Stomach smooth muscle (tissue), 2 donors: ENCODE results near the gene TGM6.

Experiments used
- H3K27ac ChIP-seq: one replicate; pipeline ENCODE4 v1.7.0; 2013; ENCODE audit warnings: mild to moderate bottlenecking, low read length, inconsistent platforms
- H3K27me3 ChIP-seq, 2 donors: one replicate each; pipeline ENCODE4 v1.7.0; 2013; ENCODE audit warnings: low read length in 2 of 2; ENCODE audit not compliant: insufficient read depth in 2 of 2, control insufficient read depth in 1 of 2
- H3K36me3 ChIP-seq, 2 donors: one replicate each; pipeline ENCODE4 v1.7.0; 2013; ENCODE audit warnings: low read length in 2 of 2; ENCODE audit not compliant: control insufficient read depth in 2 of 2, insufficient read depth in 2 of 2
- H3K4me1 ChIP-seq: one replicate; pipeline ENCODE4 v1.7.0; 2013; ENCODE audit warnings: low read length; ENCODE audit not compliant: control insufficient read depth, insufficient read depth
- H3K4me3 ChIP-seq, 2 donors: one replicate each; pipeline ENCODE4 v1.7.0; 2013; ENCODE audit warnings: low read length in 2 of 2
- H3K9ac ChIP-seq, 2 donors: one replicate each; pipeline ENCODE4 v1.7.0; 2013; ENCODE audit warnings: low read length in 2 of 2, mild to moderate bottlenecking in 1 of 2
- H3K9me3 ChIP-seq, 2 donors: one replicate each; pipeline ENCODE4 v1.7.0; 2013; ENCODE audit warnings: low read length in 2 of 2; ENCODE audit not compliant: control insufficient read depth in 2 of 2
- donor health status: healthy.
- donor health status: Pancreatic carcinoma.

TGM6 gene

DNA sequence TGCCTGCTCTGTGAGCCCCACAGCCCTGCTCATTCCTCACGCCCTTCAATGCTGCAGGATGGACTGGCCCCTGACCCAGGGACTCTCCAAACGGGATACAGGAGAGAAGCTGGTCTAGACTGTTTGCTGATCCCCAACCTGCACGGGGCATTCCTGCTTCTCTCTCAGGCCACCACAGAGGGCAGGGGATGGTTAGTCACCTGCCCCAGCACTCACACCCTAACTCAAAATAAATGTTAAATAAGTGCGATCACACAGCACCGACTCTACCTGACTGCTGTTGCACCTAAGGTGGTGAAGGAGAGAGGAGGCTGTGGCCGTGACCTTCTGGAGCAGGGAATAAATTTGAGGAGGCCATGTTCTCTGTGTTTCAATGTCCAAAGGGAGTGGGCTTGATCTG lies 39.9 kb upstream of the TGM6 start:
- H3K4me3 ChIP-seq: no peak overlapping the region
- H3K27me3 ChIP-seq: peaks cover 0 to 2% of the 10 kb centered on the region in 2 donors
- no peaks in the 10 kb centered on the region for H3K36me3 ChIP-seq
- no peak overlapping the region for H3K27ac ChIP-seq
- no peak overlapping the region for H3K9ac ChIP-seq
- no peaks in the 10 kb centered on the region for H3K9me3 ChIP-seq
- H3K4me1 ChIP-seq: no peaks in the 10 kb centered on the region

DNA sequence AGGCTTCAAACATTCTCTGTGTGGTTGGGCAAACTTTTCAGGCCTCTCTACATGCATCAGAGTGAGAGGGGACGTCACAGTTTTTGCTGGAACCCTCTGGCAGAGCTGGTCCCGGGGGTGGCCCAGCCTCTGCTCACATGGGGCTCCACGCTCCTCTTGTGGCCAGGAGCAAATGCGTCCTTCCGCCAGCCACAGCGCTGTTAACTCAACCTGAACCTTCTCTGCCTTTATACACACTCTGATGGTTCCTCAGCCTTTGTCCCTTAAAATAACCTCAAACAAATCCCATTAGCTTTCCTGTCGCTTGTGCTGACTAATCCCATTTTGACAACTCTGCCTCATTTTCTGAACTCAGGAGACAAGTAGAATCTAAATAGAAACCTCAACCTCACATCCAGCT lies 39.4 kb upstream of the TGM6 start:
- H3K4me1 ChIP-seq: no peaks in the 10 kb centered on the region
- H3K9ac ChIP-seq: no peak overlapping the region
- H3K27ac ChIP-seq: no peak overlapping the region
- H3K36me3 ChIP-seq: no peaks in the 10 kb centered on the region
- peaks cover 0 to 2% of the 10 kb centered on the region in 2 donors for H3K27me3 ChIP-seq
- H3K9me3 ChIP-seq: no peaks in the 10 kb centered on the region
- no peak overlapping the region for H3K4me3 ChIP-seq

DNA sequence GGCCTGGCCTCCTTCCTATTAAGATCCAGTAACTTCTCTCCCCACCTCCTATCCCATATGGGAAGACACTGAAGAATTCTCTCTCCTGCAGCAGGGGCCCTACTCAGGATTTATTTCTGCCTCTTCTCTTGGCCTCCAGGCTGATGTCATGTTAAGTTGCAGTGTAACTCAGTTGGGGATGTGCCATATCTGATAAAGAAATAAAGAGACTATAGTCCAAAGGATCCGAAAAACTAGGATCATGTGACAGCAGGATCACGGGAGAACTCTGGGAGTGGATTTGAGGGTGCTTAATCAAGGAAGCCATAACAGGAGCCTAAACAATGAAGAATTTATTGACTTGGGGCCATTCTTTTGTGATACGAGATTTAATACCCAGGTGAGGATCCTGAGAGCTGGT lies 38.5 kb upstream of the TGM6 start:
- no peak overlapping the region for H3K27ac ChIP-seq
- H3K36me3 ChIP-seq: no peaks in the 10 kb centered on the region
- peaks cover 0 to 2% of the 10 kb centered on the region in 2 donors for H3K27me3 ChIP-seq
- no peaks in the 10 kb centered on the region for H3K9me3 ChIP-seq
- H3K4me1 ChIP-seq: no peaks in the 10 kb centered on the region
- H3K4me3 ChIP-seq: no peak overlapping the region
- no peak overlapping the region for H3K9ac ChIP-seq

DNA sequence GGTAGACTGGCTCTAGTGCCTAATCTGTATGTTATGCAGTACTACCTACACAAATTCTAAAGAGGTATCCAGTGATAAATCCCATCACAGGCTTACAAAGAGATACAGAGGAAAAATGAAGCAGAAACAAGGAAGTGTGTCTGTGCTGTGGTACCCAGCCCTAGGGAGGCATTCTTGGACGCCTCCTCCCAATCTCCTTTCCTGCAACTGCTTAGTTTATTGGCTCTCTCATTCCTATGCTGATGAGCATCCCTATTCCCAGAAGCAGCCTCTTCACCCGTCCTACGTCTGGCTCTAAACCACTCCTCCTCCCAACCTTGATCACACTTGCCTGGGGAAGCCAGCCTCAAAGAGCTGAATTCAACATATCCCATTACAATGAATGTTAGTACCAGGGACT lies 34.5 kb upstream of the TGM6 start:
- H3K9ac ChIP-seq: no peak overlapping the region
- no peaks in the 10 kb centered on the region for H3K36me3 ChIP-seq
- no peaks in the 10 kb centered on the region for H3K4me1 ChIP-seq
- no peak overlapping the region for H3K4me3 ChIP-seq
- peaks cover 0 to 9% of the 10 kb centered on the region in 2 donors for H3K27me3 ChIP-seq
- no peaks in the 10 kb centered on the region for H3K9me3 ChIP-seq
- H3K27ac ChIP-seq: no peak overlapping the region

DNA sequence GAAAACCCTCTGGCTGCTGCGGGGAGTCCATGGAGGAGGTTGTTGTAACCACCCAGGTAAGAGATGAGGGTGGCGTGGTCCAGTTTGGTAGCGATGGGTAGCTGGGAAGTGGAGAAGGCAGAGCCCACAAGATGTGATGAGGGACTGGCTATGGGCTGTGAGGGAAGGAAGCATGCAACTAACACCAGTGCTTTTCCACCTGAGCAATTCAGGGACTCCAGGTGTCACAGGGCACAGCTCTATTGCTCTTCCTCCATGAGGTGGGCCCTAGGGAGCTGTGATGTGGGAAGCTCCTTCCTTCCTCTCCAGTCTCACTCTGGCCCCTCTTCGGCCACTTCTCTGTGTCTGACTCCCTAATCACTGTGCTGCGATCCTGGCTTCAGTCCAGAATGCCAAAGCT lies 32.4 kb upstream of the TGM6 start:
- Histone ChIP-seq H3K4me1 (no peaks in the 10 kb centered on the region), H3K4me3 (no peak overlapping the region), H3K27ac (no peak overlapping the region), H3K9ac (no peak overlapping the region), H3K9me3 (no peaks in the 10 kb centered on the region), H3K36me3 (no peaks in the 10 kb centered on the region), H3K27me3 (peaks cover 0 to 7% of the 10 kb centered on the region in 2 donors)

DNA sequence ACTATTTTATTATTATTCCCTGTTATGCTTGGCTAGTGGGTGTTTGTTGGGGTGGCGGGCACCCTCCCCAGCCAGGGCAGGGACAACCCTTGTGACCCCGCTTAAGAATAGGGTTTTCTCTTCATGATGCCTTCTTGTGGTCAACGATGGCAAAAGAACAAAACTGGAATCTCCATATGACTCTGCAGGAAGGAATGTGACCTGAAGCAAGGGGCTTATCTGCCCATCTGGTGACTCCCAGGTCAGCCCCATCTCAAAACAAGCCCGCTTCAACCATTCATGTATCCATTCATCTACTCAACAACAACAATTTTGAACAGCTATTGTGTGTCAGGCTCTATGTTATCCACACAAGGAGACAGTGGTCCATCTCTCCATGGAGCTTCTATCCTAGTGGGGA lies 30.9 kb upstream of the TGM6 start:
- Histone ChIP-seq H3K4me1 (no peaks in the 10 kb centered on the region), H3K27ac (no peak overlapping the region), H3K9ac (no peak overlapping the region), H3K9me3 (no peaks in the 10 kb centered on the region), H3K27me3 (peaks cover 0 to 7% of the 10 kb centered on the region in 2 donors), H3K4me3 (no peak overlapping the region), H3K36me3 (no peaks in the 10 kb centered on the region)

DNA sequence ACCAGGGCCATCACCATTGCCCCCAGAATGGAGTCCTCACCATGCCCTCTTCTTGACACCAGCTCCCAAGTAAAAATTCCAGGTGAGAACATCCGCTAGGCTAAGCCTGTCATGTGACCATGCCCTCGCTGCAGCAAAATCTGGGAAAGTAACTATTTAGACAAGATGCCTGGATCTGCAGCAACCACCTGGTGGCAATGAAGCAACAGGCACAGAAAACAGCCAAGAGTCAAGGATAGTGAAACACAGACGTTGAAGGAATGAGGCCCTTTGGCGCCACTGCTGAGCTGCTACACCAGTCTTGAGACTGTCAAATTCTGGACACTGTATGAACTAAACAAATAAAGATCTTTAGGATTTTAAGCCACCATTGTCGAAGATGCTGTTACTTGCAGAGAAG lies 30.1 kb upstream of the TGM6 start:
- Histone ChIP-seq H3K4me3 (no peak overlapping the region), H3K27ac (no peak overlapping the region), H3K9ac (no peak overlapping the region), H3K9me3 (no peaks in the 10 kb centered on the region), H3K4me1 (no peaks in the 10 kb centered on the region), H3K36me3 (no peaks in the 10 kb centered on the region), H3K27me3 (peaks cover 0 to 7% of the 10 kb centered on the region in 2 donors)

DNA sequence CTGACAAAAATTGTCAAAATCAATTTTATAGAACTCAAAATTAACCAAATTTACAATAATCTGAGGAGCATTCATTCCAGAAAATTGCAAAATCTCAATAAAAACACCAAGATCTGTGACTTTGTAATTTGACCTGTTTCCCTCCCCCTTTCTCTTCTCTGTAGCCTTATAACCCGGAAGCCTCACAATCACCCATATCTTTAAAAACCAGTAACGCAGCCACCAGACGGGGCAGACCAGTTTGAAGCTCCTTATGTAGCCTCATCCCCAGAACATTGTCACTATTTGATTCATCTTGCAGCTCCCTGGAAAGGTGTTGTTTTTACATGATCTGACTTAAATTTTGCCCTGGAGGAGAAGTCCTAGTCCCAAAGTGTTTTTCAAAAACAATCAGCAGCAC lies 27.5 kb upstream of the TGM6 start:
- H3K4me1 ChIP-seq: no peaks in the 10 kb centered on the region
- no peak overlapping the region for H3K4me3 ChIP-seq
- no peaks in the 10 kb centered on the region for H3K36me3 ChIP-seq
- no peak overlapping the region for H3K27ac ChIP-seq
- no peaks in the 10 kb centered on the region for H3K9me3 ChIP-seq
- peaks cover 0 to 4% of the 10 kb centered on the region in 2 donors for H3K27me3 ChIP-seq
- no peak overlapping the region for H3K9ac ChIP-seq

DNA sequence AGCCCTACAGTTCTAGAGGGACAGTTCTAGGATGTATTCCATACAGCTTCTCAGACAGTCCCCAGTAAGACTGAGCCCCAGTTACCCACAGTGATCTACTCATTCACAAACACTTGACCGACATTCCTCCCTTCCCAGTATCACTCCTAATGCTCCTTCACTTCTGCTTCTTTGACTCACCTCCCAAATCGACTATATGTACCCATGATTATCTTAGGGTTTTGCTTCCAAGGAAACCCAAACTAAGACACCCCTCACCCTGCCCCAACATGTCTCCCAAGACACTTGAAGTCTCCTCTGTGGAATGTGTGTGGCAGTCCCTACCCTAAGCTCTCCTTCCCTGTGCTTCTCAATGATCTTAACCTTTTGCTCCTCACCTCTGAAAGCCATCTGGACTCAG lies 23.6 kb upstream of the TGM6 start:
- Histone ChIP-seq H3K9ac (no peak overlapping the region), H3K27me3 (no peaks in the 10 kb centered on the region), H3K4me3 (no peak overlapping the region), H3K36me3 (no peaks in the 10 kb centered on the region), H3K9me3 (peaks cover 2 to 4% of the 10 kb centered on the region in 2 donors), H3K27ac (no peak overlapping the region), H3K4me1 (no peaks in the 10 kb centered on the region)

DNA sequence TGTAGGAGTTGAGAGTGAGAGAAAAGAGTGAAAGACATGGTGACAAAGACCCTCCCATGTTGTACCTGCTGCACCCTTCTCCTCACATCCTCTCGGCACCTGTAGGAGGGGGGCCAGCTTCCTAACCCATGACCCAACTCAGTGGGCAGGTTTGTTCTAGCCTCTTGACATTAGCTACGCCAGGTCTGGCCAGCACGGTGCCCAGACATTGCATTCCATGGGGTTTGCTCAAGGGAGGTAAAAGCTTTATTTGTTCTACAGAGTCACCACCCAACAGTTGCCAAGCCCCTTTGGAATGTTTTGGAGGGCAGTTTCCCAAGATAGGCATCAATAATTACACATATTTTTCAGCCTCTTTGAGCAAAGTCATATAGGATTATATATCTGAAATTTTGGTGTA lies 22.7 kb upstream of the TGM6 start:
- no peaks in the 10 kb centered on the region for H3K36me3 ChIP-seq

DNA sequence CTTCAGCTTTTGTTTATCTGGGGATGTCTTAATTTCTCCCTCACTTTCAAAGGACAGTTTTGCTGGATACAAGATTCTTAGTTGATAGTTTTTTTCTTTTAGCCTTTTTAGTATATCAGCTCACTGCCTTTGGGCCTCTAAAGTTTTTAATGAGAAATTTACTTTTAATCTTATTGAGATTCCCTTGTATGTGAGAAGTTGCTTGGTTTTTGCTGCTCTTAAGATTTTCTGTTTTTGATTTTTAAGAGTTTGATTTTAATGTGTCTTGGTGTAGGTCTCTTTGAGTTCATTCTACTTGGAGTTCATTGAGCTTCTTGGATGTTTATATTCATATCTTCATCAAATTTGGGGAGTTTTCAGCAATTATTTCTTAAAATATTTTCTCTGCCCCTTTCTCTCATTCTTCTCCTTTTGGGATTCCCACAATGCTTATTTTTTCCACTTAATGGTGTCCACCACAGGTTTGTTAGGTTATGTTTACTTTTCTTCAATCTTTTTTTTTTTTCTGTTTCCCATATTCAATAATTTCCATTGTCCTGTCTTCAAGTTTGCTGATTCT lies 19.6 kb upstream of the TGM6 start:
- no peaks in the 10 kb centered on the region for H3K27me3 ChIP-seq
- H3K4me1 ChIP-seq: no peaks in the 10 kb centered on the region
- H3K36me3 ChIP-seq: no peaks in the 10 kb centered on the region
- H3K27ac ChIP-seq: no peak overlapping the region
- H3K9me3 ChIP-seq: peaks cover 3 to 4% of the 10 kb centered on the region in 2 donors
- no peak overlapping the region for H3K4me3 ChIP-seq
- H3K9ac ChIP-seq: no peak overlapping the region

More for the DNA sequence above, 22.7 kb upstream of the TGM6 start:
- Histone ChIP-seq H3K27ac (no peak overlapping the region), H3K9ac (no peak overlapping the region), H3K4me1 (no peaks in the 10 kb centered on the region), H3K9me3 (peaks cover 3 to 4% of the 10 kb centered on the region in 2 donors), H3K4me3 (no peak overlapping the region), H3K27me3 (no peaks in the 10 kb centered on the region)
